Calu3 (cell line): ENCODE results near the gene ATP8A2. TPM values are rescaled to one million over a fixed set of nuclear protein-coding genes. Genes with fewer than 3 reads are reported as not detected.

Experiments
- BruUV-seq: library from RNA; stranded (reverse); fragments of 400-500 nt; replicated peaks from 2 replicates; lab custom pipeline; 2021; lab: Mats Ljungman, UMichigan
- CTCF ChIA-PET: fragments of 300-600 bp; sonication (Branson Sonifier 250); formaldehyde crosslinking; loops from one replicate; lab custom pipeline; 2022; ENCODE audit warnings: antibody characterized with exemption; lab: Charles Lee
- DNase-seq: peaks from one replicate; pipeline ENCODE4 v3.0.0; 2022
- H3K27ac Mint-ChIP-seq: one replicate; pipeline ENCODE4 v1.8.0; 2022; ENCODE audit warnings: mixed read lengths; ENCODE audit not compliant: unreplicated experiment
- H3K27me3 Mint-ChIP-seq: one replicate; pipeline ENCODE4 v1.8.0; 2022; ENCODE audit warnings: mixed read lengths; ENCODE audit not compliant: unreplicated experiment
- H3K36me3 Mint-ChIP-seq: one replicate; pipeline ENCODE4 v1.8.0; 2022; ENCODE audit warnings: mild to moderate bottlenecking, moderate library complexity, mixed read lengths; ENCODE audit not compliant: insufficient read depth, unreplicated experiment
- H3K4me1 Mint-ChIP-seq: one replicate; pipeline ENCODE4 v1.8.0; 2022; ENCODE audit warnings: mild to moderate bottlenecking, low read depth, mixed read lengths; ENCODE audit not compliant: unreplicated experiment
- H3K4me3 Mint-ChIP-seq: one replicate; pipeline ENCODE4 v1.8.0; 2022; ENCODE audit warnings: mild to moderate bottlenecking, low read depth, moderate library complexity, mixed read lengths; ENCODE audit not compliant: unreplicated experiment
- H3K9me3 Mint-ChIP-seq: one replicate; pipeline ENCODE4 v1.8.0; 2022; ENCODE audit warnings: low read depth, mixed read lengths; ENCODE audit not compliant: unreplicated experiment
- CTCF ChIP-seq: fragments of 200-600 bp; IDR thresholded peaks from one replicate; pipeline ENCODE4 v1.8.0; 2022; ENCODE audit warnings: antibody characterized with exemption; ENCODE audit not compliant: unreplicated experiment
- intact Hi-C: fragments of 100-400 bp; cut with micrococcal nuclease; formaldehyde crosslinking; loops from one replicate; pipeline ENCODE4 v1.10.0; 2022; ENCODE audit not compliant: unreplicated experiment
- total RNA-seq: library from RNA; stranded (reverse); gene quantifications from 2 replicates; pipeline ENCODE4 v1.2.3, GENCODE V29; 2022

Gene ATP8A2
- total RNA-seq, 1 experiment from 2014 or later = 0.05 TPM

- CTCF ChIA-PET = interaction anchor here (0.9 kb wide), 1 partner anchor 37 kb away, joined by 3 read pairs; no protein-coding TSS in a partner anchor
- no peaks in the 10 kb centered on the region for H3K9me3 Mint-ChIP-seq
- DNase-seq = no peak
- no peak for TF ChIP-seq CTCF
- intact Hi-C loops = no loop called here
- H3K27ac Mint-ChIP-seq = no peak overlapping the region
- no peak overlapping the region for H3K4me3 Mint-ChIP-seq
- peaks cover 17% of the 10 kb centered on the region for H3K4me1 Mint-ChIP-seq
- no peaks in the 10 kb centered on the region for H3K27me3 Mint-ChIP-seq
- H3K36me3 Mint-ChIP-seq = no peaks in the 10 kb centered on the region
- no TSS peak for BruUV-seq
Measured at GRCh38 chr13:25988661-25989060, 616.9 kb downstream of the ATP8A2 start.

GRCh38 chr13:25990801-25991200, 619.0 kb downstream of the ATP8A2 start:
- TF ChIP-seq CTCF = no peak
- intact Hi-C loops = no loop called here
- peaks cover 17% of the 10 kb centered on the region for H3K4me1 Mint-ChIP-seq
- no peaks in the 10 kb centered on the region for H3K27me3 Mint-ChIP-seq
- no peaks in the 10 kb centered on the region for H3K9me3 Mint-ChIP-seq
- no peak overlapping the region for H3K4me3 Mint-ChIP-seq
- BruUV-seq = no TSS peak
- DNase-seq = no peak
- no peak overlapping the region for H3K27ac Mint-ChIP-seq
- CTCF ChIA-PET = no interaction called here
- no peaks in the 10 kb centered on the region for H3K36me3 Mint-ChIP-seq

DNA sequence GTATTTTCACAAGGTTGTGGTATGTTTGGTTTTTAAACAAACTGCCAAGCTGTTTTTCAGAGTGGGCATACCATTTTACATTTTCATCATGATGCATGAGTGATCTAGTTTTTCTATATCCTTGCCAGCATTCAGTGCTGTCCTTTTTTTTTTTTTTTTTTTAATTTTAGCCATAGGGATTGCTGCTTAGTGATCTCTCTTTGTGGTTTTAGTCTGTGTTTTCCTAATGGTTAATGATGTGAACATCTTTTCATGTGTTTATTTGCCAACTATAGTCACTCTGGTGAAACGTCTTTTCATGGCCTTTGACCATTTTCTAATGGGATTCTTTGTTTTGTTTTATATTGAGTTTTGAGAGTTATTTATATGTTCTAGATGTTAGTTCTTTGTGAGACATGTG, 620.3 kb downstream of the ATP8A2 start:
- BruUV-seq = no TSS peak
- TF ChIP-seq CTCF = no peak
- peaks cover 17% of the 10 kb centered on the region for H3K4me1 Mint-ChIP-seq
- H3K36me3 Mint-ChIP-seq = no peaks in the 10 kb centered on the region
- DNase-seq = no peak
- H3K27ac Mint-ChIP-seq = no peak overlapping the region
- CTCF ChIA-PET = no interaction called here
- no peak overlapping the region for H3K4me3 Mint-ChIP-seq
- no peaks in the 10 kb centered on the region for H3K9me3 Mint-ChIP-seq
- no peaks in the 10 kb centered on the region for H3K27me3 Mint-ChIP-seq
- intact Hi-C loops = no loop called here

DNA sequence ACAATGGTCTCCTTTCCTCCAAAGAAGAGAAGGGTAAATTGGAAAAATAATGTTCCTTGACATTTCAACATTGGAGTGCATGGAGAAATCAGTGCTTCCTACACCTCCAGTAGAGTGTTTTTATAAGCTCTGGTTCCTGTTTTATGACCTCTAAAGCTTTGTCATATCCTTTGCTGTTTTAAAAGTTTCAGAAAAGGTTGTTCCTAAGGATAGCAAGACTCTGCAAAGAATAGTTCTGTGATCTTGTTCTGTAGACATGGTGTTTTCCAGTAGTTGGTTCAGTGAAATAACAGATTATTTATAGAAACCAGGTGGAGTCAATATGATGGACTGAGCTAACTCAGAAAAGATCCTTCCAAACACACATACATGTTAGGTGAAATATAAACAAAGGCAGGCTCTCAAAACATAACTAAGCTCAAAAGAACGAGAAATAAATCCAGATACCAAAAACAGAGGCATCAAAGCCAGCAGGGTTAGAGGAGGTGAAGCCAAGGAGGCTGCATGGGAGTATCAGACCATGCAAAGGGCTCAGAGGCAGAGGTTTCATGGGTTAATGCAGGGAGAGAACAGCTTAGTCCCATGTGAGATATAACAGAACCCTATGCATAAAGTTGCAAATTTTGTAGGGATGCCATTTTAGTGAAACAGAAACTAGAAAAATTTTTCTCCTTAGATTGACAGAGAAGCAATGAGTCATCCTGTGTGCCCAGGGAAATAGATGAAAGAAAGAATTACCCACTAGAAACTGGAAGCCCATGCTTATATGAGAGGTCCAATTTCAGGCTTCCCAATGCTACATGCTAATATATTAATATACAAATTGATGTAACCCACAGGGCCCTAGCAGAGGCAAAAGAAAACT, 635.7 kb downstream of the ATP8A2 start:
- Mint-ChIP-seq H3K27me3 (no peaks in the 10 kb centered on the region), H3K9me3 (peaks cover 3% of the 10 kb centered on the region), H3K27ac (no peak overlapping the region), H3K36me3 (no peaks in the 10 kb centered on the region), H3K4me3 (no peak overlapping the region), H3K4me1 (peaks cover 13% of the 10 kb centered on the region)
- CTCF ChIA-PET = no interaction called here
- TF ChIP-seq CTCF = no peak
- no TSS peak for BruUV-seq
- DNase-seq = no peak
- intact Hi-C loops = no loop called here
